Loucy (cell line): Measurements from ENCODE around the gene B9D2.

Experiments
- H2AFZ ChIP-seq: fragments of 200-600 bp; sonication (generic); 2 replicates; pipeline ENCODE4 v1.6.0; 2016; ENCODE audit warnings: antibody characterized with exemption, mild to moderate bottlenecking, low read length, moderate library complexity
- H3F3A ChIP-seq: fragments of 200-600 bp; 2 replicates; pipeline ENCODE4 v1.6.0; 2016; ENCODE audit warnings: antibody characterized with exemption, low read depth, mild to moderate bottlenecking
- H3K27me3 ChIP-seq: fragments of 200-600 bp; sonication (generic); 2 replicates; pipeline ENCODE4 v1.6.1; 2014; ENCODE audit warnings: low read length, mild to moderate bottlenecking; ENCODE audit not compliant: insufficient read depth, poor library complexity, severe bottlenecking
- H3K36me3 ChIP-seq: fragments of 200-600 bp; sonication (generic); 2 replicates; pipeline ENCODE4 v1.6.1; 2016; ENCODE audit warnings: low read length; ENCODE audit not compliant: insufficient read depth
- H3K4me1 ChIP-seq: fragments of 200-600 bp; sonication (generic); 2 replicates; pipeline ENCODE4 v1.5.1; 2014; ENCODE audit warnings: low read length, mild to moderate bottlenecking; ENCODE audit not compliant: insufficient read depth, poor library complexity, severe bottlenecking
- H3K4me2 ChIP-seq: fragments of 200-600 bp; sonication (generic); 2 replicates; pipeline ENCODE4 v1.6.0; 2014; ENCODE audit warnings: antibody characterized with exemption, low read length, low read depth, mild to moderate bottlenecking; ENCODE audit not compliant: poor library complexity, severe bottlenecking
- H3K4me3 ChIP-seq: fragments of 200-600 bp; sonication (generic); 2 replicates; pipeline ENCODE4 v1.5.1; 2014; ENCODE audit warnings: low read length, mild to moderate bottlenecking, mixed read lengths; ENCODE audit not compliant: poor library complexity, severe bottlenecking
- H3K79me2 ChIP-seq: fragments of 200-600 bp; sonication (generic); 2 replicates; pipeline ENCODE4 v1.6.1; 2014; ENCODE audit warnings: low read length; ENCODE audit not compliant: insufficient read depth
- H3K9ac ChIP-seq: fragments of 200-600 bp; sonication (generic); 2 replicates; pipeline ENCODE4 v1.6.0; 2014; ENCODE audit warnings: mild to moderate bottlenecking, low read depth, low read length, moderate library complexity; ENCODE audit not compliant: poor library complexity, severe bottlenecking
- H3K9me2 ChIP-seq: fragments of 200-600 bp; sonication (generic); replicated peaks from 2 replicates; pipeline ENCODE4 v1.6.1; 2016; ENCODE audit warnings: low read depth, low read length, mixed read lengths
- H3K9me3 ChIP-seq: fragments of 200-600 bp; sonication (generic); 2 replicates; pipeline ENCODE4 v1.6.1; 2014; ENCODE audit warnings: mild to moderate bottlenecking, antibody characterized with exemption, low read length, low read depth; ENCODE audit not compliant: insufficient read depth
- H4K20me1 ChIP-seq: fragments of 200-600 bp; sonication (generic); 2 replicates; pipeline ENCODE4 v1.6.0; 2014; ENCODE audit warnings: antibody characterized with exemption, low read length, mild to moderate bottlenecking; ENCODE audit not compliant: insufficient read depth, poor library complexity, severe bottlenecking
- CTCF ChIP-seq: fragments of 200-600 bp; sonication (generic); conservative IDR thresholded peaks from 2 replicates; pipeline ENCODE4 v1.5.1; 2014; ENCODE audit warnings: mild to moderate bottlenecking, antibody characterized with exemption, low read length
- EZH2phosphoT487 ChIP-seq: fragments of 200-600 bp; IDR thresholded peaks from 2 replicates; pipeline ENCODE4 v1.6.1; 2018; ENCODE audit warnings: antibody characterized with exemption, mild to moderate bottlenecking, moderate library complexity, borderline replicate concordance

B9D2 gene

GRCh38 chr19:41309180-41310032 is 54.5 kb downstream of the B9D2 start:
- Histone ChIP-seq H3K27me3 (no peaks in the 10 kb centered on the region), H3K9me2 (no peaks in the 10 kb centered on the region), H3K9me3 (no peaks in the 10 kb centered on the region), H4K20me1 (peaks cover 19% of the 10 kb centered on the region), H3K79me2 (peaks cover 48% of the 10 kb centered on the region), H3F3A (peaks cover 6% of the 10 kb centered on the region; the same call in 1 of the 2 replicates), H3K9ac (peak overlapping the region; percentile 95), H3K4me3 (peak overlapping the region; percentile 98), H2AFZ (peak overlapping the region; percentile 78; the same call in 1 of the 2 replicates), H3K36me3 (peaks cover 48% of the 10 kb centered on the region), H3K4me2 (peak overlapping the region; percentile 97), H3K4me1 (peaks cover 43% of the 10 kb centered on the region)
- no peak for TF ChIP-seq EZH2phosphoT487
- no peak for TF ChIP-seq CTCF

- Histone ChIP-seq H2AFZ (no peak overlapping the region), H3K36me3 (peaks cover 53% of the 10 kb centered on the region), H3K4me3 (peak overlapping the region; percentile 18), H3K9ac (peak overlapping the region; percentile 95), H3F3A (peaks cover 6% of the 10 kb centered on the region; the same call in 1 of the 2 replicates), H3K9me3 (no peaks in the 10 kb centered on the region), H4K20me1 (peaks cover 21% of the 10 kb centered on the region), H3K4me2 (peak overlapping the region; percentile 97), H3K4me1 (peaks cover 43% of the 10 kb centered on the region), H3K27me3 (no peaks in the 10 kb centered on the region), H3K9me2 (no peaks in the 10 kb centered on the region), H3K79me2 (peaks cover 41% of the 10 kb centered on the region)
- TF ChIP-seq EZH2phosphoT487, result no peak
- peak; percentile 93 for TF ChIP-seq CTCF
Measured at GRCh38 chr19:41308450-41309179, 55.3 kb downstream of the B9D2 start.

- H3K9ac ChIP-seq, result peak overlapping the region; percentile 59
- H3K9me2 ChIP-seq, result no peaks in the 10 kb centered on the region
- peaks cover 22% of the 10 kb centered on the region for H4K20me1 ChIP-seq
- peak overlapping the region; percentile 68 for H3K4me2 ChIP-seq
- peak overlapping the region; percentile 46 for H3K4me3 ChIP-seq
- H2AFZ ChIP-seq, result no peak overlapping the region
- TF ChIP-seq CTCF (no peak), EZH2phosphoT487 (no peak)
- peaks cover 56% of the 10 kb centered on the region for H3K36me3 ChIP-seq
- peaks cover 43% of the 10 kb centered on the region for H3K4me1 ChIP-seq
- no peaks in the 10 kb centered on the region for H3K27me3 ChIP-seq
- peaks cover 34% of the 10 kb centered on the region for H3K79me2 ChIP-seq
- H3F3A ChIP-seq, result peaks cover 6% of the 10 kb centered on the region; the same call in 1 of the 2 replicates
- H3K9me3 ChIP-seq, result no peaks in the 10 kb centered on the region
Measured at GRCh38 chr19:41307954-41308449, 55.9 kb downstream of the B9D2 start.
